CD4-positive, alpha-beta T cell treated with Interleukin-4 for 4 hours (primary cell): ENCODE measurements around the gene DIAPH1.
"Not testable (repeated sequence)": the region's sequence is repeated elsewhere in the genome, so short reads cannot be mapped to it uniquely, and the experiment has no call there.

ENCODE experiments used
- DNase-seq: peaks from one replicate; pipeline ENCODE4 v3.0.0-alpha.2; 2020

DIAPH1 gene

GRCh38 chr5:141639357-141640050, 20.7 kb upstream of the DIAPH1 start:
- DNase-seq, result no peak

- DNase-seq, result no peak
These were observed 20.0 kb upstream of the DIAPH1 start for GRCh38 chr5:141638771-141639170.

- peak; percentile 54 for DNase-seq
These were observed 19.1 kb upstream of the DIAPH1 start for GRCh38 chr5:141637767-141638419.

- DNase-seq, result no peak
These were observed 18.4 kb upstream of the DIAPH1 start for GRCh38 chr5:141637123-141637766.

- peak; percentile 88 for DNase-seq
These were observed 17.8 kb upstream of the DIAPH1 start, which contains the start of the genes HDAC3 and RELL2 for GRCh38 chr5:141636413-141637122. Gene HDAC3 (minus strand): TSS chr5:141636849. CDS start chr5:141636790, 59 bp downstream. Gene RELL2 (plus strand): TSS chr5:141636997. CDS start chr5:141638226, 1,229 bp downstream.

- DNase-seq, result no peak
These were observed 17.3 kb upstream of the DIAPH1 start for GRCh38 chr5:141636106-141636412.

- no peak for DNase-seq
These were observed 16.8 kb upstream of the DIAPH1 start for GRCh38 chr5:141635646-141636045.

GRCh38 chr5:141634720-141635119, 15.9 kb upstream of the DIAPH1 start:
- no peak for DNase-seq

GRCh38 chr5:141633871-141634561, 15.2 kb upstream of the DIAPH1 start:
- DNase-seq, result no peak

- no peak for DNase-seq
These were observed 13.8 kb upstream of the DIAPH1 start for GRCh38 chr5:141632650-141633049.

- no peak for DNase-seq
These were observed 11.9 kb upstream of the DIAPH1 start for GRCh38 chr5:141630570-141631140.

- DNase-seq, result no peak
These were observed 9.5 kb upstream of the DIAPH1 start for GRCh38 chr5:141628175-141628788.

GRCh38 chr5:141623611-141624010, 4.8 kb upstream of the DIAPH1 start:
- no peak for DNase-seq

GRCh38 chr5:141623186-141623585, 4.4 kb upstream of the DIAPH1 start:
- no peak for DNase-seq

- DNase-seq, result peak; percentile 74
These were observed 583 bp downstream of the DIAPH1 start for GRCh38 chr5:141618030-141618803.

- no peak for DNase-seq
These were observed 1.1 kb downstream of the DIAPH1 start for GRCh38 chr5:141617682-141618029.

- no peak for DNase-seq
These were observed 1.7 kb downstream of the DIAPH1 start for GRCh38 chr5:141617128-141617527.

- DNase-seq, result no peak
These were observed 2.6 kb downstream of the DIAPH1 start for GRCh38 chr5:141615991-141616720.

- no peak for DNase-seq
These were observed 5.5 kb downstream of the DIAPH1 start for GRCh38 chr5:141613344-141613743.

- DNase-seq, result no peak
These were observed 7.5 kb downstream of the DIAPH1 start for GRCh38 chr5:141611289-141611688.

GRCh38 chr5:141609921-141610320, 8.9 kb downstream of the DIAPH1 start:
- DNase-seq, result not testable (repeated sequence)
